ENCODE data around the gene MYO5A. TPM values are rescaled to one million over a fixed set of nuclear protein-coding genes. Genes with fewer than 3 reads are reported as not detected.

MYO5A gene
- total and polyA plus RNA-seq, 9 of the 15 experiments (the other 6 are each of a cell fraction or from before 2014, with no cell fraction given), result 0.03 to 0.82 (median 0.40) TPM

DNA sequence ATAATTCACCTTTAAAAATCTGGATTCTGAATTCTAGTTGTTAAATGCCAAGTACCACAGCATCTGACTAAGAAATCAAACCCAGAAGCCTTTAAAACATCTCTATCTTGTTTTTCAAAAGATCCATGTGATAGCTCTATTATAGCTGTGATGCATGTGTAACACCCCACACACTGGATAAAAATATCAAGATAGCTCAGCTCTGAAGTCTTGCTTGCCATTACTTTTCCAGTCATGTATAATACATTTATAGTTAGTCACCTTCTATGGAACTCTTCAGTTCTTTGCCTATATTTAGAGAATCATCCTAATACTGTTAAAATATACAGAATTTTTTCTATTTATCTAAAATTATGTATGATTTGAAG is 28.6 kb upstream of the MYO5A start:
- FAIRE-seq (no peak), ATAC-seq (no peak), DNase-seq (ENCODE audit: extremely low read depth in 1 of 4, low spot score in 3 of 4) (no peak)
- H3K27ac ChIP-seq (ENCODE audit: extremely low read depth, low read depth, low read length), result no peak overlapping the region
- ChIA-PET POLR2A (interaction anchor here (1.5 to 2.1 kb wide), 2 partner anchors 9 to 12 kb away, joined by 4 to 8 read pairs; partner anchors contain the start of gene ARPP19), CTCF (ENCODE audit: low intra/inter-chr PET ratio) (no interaction called here)
- H3K9ac ChIP-seq (ENCODE audit: insufficient read depth in 1 of 2, low read depth in 2 of 2, low read length in 2 of 2), result no peak overlapping the region
- H3K79me2 ChIP-seq (ENCODE audit: control insufficient read depth, insufficient read depth, low read length), result peaks cover 93% of the 10 kb centered on the region
- intact Hi-C loops (cut with micrococcal nuclease), result no loop called here
- in situ Hi-C loops (cut with MboI), result no loop called here
- H3K9me1 ChIP-seq (ENCODE audit: control insufficient read depth, insufficient read depth, low read length), result no peaks in the 10 kb centered on the region
- peaks cover 71% of the 10 kb centered on the region for H3K36me3 ChIP-seq (ENCODE audit: control insufficient read depth, insufficient read depth, low read length)
- H4K20me1 ChIP-seq (replicated peaks; ENCODE audit: control insufficient read depth, insufficient read depth, low read length), result peaks cover 13% of the 10 kb centered on the region; the same call in 1 of the 2 replicates
- peaks cover 0 to 28% of the 10 kb centered on the region in 2 experiments; a peak in 3 of 5 replicates for H3K4me1 ChIP-seq (replicated peaks in 1 of 2; ENCODE audit: control insufficient read depth in 2 of 2, insufficient read depth in 2 of 2, low read length in 2 of 2)
- no peak overlapping the region for H2AFZ ChIP-seq (ENCODE audit: low read depth, low read length)
- no TSS peak for BruUV-seq (replicated peaks)
- no peak overlapping the region for H3K4me2 ChIP-seq (ENCODE audit: insufficient read depth, low read length)
- TF ChIP-seq KAT2B (IDR thresholded peaks at IDR 0.05; ENCODE audit: low read depth, low read length) (no peak), EP400 (IDR thresholded peaks at IDR 0.05) (no peak), SIN3B (IDR thresholded peaks at IDR 0.05; ENCODE audit: low read depth) (no peak), SIN3A (IDR thresholded peaks at IDR 0.05; ENCODE audit: borderline replicate concordance in 2 of 2, control insufficient read depth in 1 of 2, low read depth in 2 of 2, low read length in 2 of 2) (no peak), NR2C1 (IDR thresholded peaks at IDR 0.05) (no peak), NR2C1 (tag; IDR thresholded peaks at IDR 0.05) (no peak)
- TF ChIP-seq, protein P1, sequence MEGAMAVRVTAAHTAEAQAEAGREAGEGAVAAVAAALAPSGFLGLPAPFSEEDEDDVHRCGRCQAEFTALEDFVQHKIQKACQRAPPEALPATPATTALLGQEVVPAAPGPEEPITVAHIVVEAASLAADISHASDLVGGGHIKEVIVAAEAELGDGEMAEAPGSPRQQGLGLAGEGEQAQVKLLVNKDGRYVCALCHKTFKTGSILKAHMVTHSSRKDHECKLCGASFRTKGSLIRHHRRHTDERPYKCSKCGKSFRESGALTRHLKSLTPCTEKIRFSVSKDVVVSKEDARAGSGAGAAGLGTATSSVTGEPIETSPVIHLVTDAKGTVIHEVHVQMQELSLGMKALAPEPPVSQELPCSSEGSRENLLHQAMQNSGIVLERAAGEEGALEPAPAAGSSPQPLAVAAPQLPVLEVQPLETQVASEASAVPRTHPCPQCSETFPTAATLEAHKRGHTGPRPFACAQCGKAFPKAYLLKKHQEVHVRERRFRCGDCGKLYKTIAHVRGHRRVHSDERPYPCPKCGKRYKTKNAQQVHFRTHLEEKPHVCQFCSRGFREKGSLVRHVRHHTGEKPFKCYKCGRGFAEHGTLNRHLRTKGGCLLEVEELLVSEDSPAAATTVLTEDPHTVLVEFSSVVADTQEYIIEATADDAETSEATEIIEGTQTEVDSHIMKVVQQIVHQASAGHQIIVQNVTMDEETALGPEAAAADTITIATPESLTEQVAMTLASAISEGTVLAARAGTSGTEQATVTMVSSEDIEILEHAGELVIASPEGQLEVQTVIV (CRISPR knock-in tag; IDR thresholded peaks at IDR 0.05; ENCODE audit: borderline replicate concordance), result no peak
- H3K9me3 ChIP-seq (replicated peaks; ENCODE audit: control insufficient read depth, insufficient read depth, low read depth, low read length), result peaks cover 4% of the 10 kb centered on the region; the same call in 1 of the 2 replicates
- no peak overlapping the region for H3K4me3 ChIP-seq
- no peaks in the 10 kb centered on the region for H3K27me3 ChIP-seq (ENCODE audit: control insufficient read depth in 2 of 2, insufficient read depth in 2 of 2, low read length in 2 of 2)

Measured in K562 (cell line).